ENCODE data around the gene PPL. TPM values are rescaled to one million over a fixed set of nuclear protein-coding genes. Genes with fewer than 3 reads are reported as not detected.
A peak's percentile ranks its signal among the peaks of the same experiment; 100 is the strongest.
"Not testable (repeated sequence)": the region's sequence is repeated elsewhere in the genome, so short reads cannot be mapped to it uniquely, and the experiment has no call there.

Gene PPL
- total and polyA plus RNA-seq, 7 experiments from 2014 or later: 0.15 to 0.47 TPM; not detected in 5

DNA sequence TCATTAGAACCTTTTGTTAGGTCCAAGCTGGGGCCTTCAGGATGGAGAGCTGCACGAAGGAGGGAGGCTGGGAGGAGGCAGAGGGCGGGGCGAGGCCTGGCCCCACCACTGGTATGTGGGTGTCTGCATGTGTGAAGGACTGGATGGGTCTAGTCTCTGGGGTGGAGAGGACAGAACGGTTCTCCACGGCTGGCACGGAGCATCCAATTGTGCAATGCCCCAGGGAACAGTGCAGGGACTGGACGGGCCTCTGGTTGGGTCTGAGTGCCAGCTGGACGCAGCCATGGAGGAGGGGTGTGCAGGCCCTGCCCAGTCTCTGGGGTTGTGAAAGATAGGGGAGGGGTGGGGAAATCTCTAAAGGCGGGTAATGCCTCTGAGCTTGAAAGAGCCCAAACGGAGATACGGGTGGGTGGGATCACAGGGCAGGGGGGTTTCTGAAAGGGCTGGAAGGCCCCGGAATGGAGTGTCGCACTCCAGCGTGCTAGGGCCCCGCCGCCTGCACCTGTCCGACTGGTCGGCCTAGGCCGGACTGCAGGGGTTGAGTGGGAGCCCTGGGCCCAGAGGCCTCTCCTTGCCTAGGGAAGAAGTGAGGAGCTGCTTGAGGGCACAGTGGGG is 1.6 kb downstream of the PPL start:
- intact Hi-C loops (cut with micrococcal nuclease): no loop called here
- DNase-seq (no peak), ATAC-seq (no peak)
- H3K9me3 ChIP-seq (ENCODE audit: control insufficient read depth in 2 of 3, low read length in 3 of 3): no peaks in the 10 kb centered on the region
- Mint-ChIP-seq H3K4me1 (peaks cover 4 to 10% (median 6%) of the 10 kb centered on the region in 7 donors), H3K36me3 (no peaks in the 10 kb centered on the region), H3K27me3 (peaks cover 24 to 41% (median 36%) of the 10 kb centered on the region in 5 donors), H3K9me3 (no peaks in the 10 kb centered on the region), H3K27ac (no peak overlapping the region), H3K4me3 (peak overlapping the region in 3 of 10 donors; percentile 3 to 84 (median 25))
- no peak overlapping the region for H3K4me3 ChIP-seq (ENCODE audit: low read length)
- H3K4me1 ChIP-seq (ENCODE audit: control insufficient read depth in 2 of 2, insufficient read depth in 2 of 2, low read length in 2 of 2): no peaks in the 10 kb centered on the region
- CTCF ChIA-PET: no interaction called here
- H3K27me3 ChIP-seq (ENCODE audit: control insufficient read depth in 2 of 2, insufficient read depth in 2 of 2, low read length in 2 of 2): peaks cover 0 to 8% of the 10 kb centered on the region in 2 donors
- POLR2A ChIA-PET: no interaction called here
- no peak overlapping the region for H3K27ac ChIP-seq (ENCODE audit: low read depth, low read length)
- no peaks in the 10 kb centered on the region for H3K36me3 ChIP-seq (ENCODE audit: control insufficient read depth in 2 of 3, insufficient read depth in 3 of 3, low read length in 3 of 3)

DNA sequence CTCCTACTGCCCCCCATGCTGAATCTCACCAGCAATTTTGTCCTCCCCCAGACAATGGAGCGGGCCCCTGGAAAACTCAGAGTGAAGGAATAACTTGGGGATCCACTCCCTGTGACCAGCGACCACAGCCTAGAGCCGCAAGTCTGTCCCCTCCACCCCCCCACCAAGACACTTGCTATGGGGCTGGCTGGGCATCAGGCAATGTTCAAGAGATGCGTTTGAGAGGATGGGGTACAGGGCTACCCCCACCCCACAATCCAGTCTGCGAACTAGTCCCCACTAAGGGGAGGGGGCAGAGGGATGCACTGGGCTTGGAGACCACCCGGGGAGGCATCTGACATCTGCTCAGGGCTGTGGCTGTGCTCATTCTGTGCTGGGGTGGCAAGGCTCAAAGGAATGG is 2.4 kb downstream of the PPL start:
- Histone ChIP-seq H3K27me3 (ENCODE audit: control insufficient read depth in 2 of 2, insufficient read depth in 2 of 2, low read length in 2 of 2) (peaks cover 0 to 8% of the 10 kb centered on the region in 2 donors), H3K9me3 (ENCODE audit: control insufficient read depth in 2 of 3, low read length in 3 of 3) (no peaks in the 10 kb centered on the region), H3K27ac (ENCODE audit: low read depth, low read length) (no peak overlapping the region), H3K4me3 (ENCODE audit: low read length) (no peak overlapping the region), H3K36me3 (ENCODE audit: control insufficient read depth in 2 of 3, insufficient read depth in 3 of 3, low read length in 3 of 3) (no peaks in the 10 kb centered on the region), H3K4me1 (ENCODE audit: control insufficient read depth in 2 of 2, insufficient read depth in 2 of 2, low read length in 2 of 2) (no peaks in the 10 kb centered on the region)
- ChIA-PET POLR2A (no interaction called here), CTCF (no interaction called here)
- Mint-ChIP-seq H3K9me3 (peaks cover 0 to under 1% (median 0%) of the 10 kb centered on the region in 11 donors), H3K27ac (no peak overlapping the region), H3K36me3 (no peaks in the 10 kb centered on the region), H3K27me3 (peaks cover 24 to 41% (median 36%) of the 10 kb centered on the region in 5 donors), H3K4me1 (peaks cover 4 to 10% (median 6%) of the 10 kb centered on the region in 7 donors), H3K4me3 (peak overlapping the region in 1 of 10 donors; percentile 84)
- DNase-seq: no peak
- intact Hi-C loops (cut with micrococcal nuclease): no loop called here
- no peak for ATAC-seq

DNA sequence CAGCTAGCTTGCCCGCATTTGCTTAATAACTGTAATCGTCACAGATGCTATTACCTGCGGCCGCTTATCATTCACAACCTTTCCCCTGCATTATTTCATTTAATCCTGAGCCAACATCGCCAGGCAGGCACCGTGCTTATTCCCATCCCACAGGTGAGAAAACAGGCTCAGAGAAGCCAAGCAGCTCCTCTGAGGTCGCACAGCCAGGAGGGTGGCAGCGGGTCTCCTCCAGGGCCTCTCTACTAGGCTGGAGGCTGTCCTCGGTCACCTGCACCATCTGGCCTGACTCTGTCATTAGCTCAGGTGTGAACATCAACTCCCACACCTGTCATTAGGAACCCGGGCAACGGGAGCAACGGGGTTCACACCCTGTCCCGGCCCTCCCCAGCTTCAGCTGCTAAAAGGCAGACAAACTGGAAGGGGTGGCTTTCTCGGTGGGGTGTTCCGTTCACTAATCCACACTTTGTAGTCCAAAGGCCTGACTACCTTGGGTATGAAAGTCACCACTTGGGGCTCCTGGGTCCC is 3.0 kb downstream of the PPL start:
- H3K36me3 ChIP-seq (ENCODE audit: control insufficient read depth in 2 of 3, insufficient read depth in 3 of 3, low read length in 3 of 3): no peaks in the 10 kb centered on the region
- intact Hi-C loops (cut with micrococcal nuclease): no loop called here
- H3K9me3 ChIP-seq (ENCODE audit: control insufficient read depth in 2 of 3, low read length in 3 of 3): no peaks in the 10 kb centered on the region
- H3K4me1 ChIP-seq (ENCODE audit: control insufficient read depth in 2 of 2, insufficient read depth in 2 of 2, low read length in 2 of 2): no peaks in the 10 kb centered on the region
- H3K4me3 ChIP-seq (ENCODE audit: low read length): no peak overlapping the region
- ATAC-seq (no peak), DNase-seq (no peak)
- H3K27me3 ChIP-seq (ENCODE audit: control insufficient read depth in 2 of 2, insufficient read depth in 2 of 2, low read length in 2 of 2): peaks cover 0 to 8% of the 10 kb centered on the region in 2 donors
- H3K27ac Mint-ChIP-seq: no peak overlapping the region
- H3K36me3 Mint-ChIP-seq: peaks cover 0 to 6% (median 0%) of the 10 kb centered on the region in 5 donors
- peaks cover 24 to 41% (median 36%) of the 10 kb centered on the region in 5 donors for H3K27me3 Mint-ChIP-seq
- H3K27ac ChIP-seq (ENCODE audit: low read depth, low read length): no peak overlapping the region
- peaks cover 0 to 5% (median 0%) of the 10 kb centered on the region in 11 donors for H3K9me3 Mint-ChIP-seq
- CTCF ChIA-PET: no interaction called here
- peaks cover 4 to 10% (median 6%) of the 10 kb centered on the region in 7 donors for H3K4me1 Mint-ChIP-seq
- H3K4me3 Mint-ChIP-seq: no peak overlapping the region
- POLR2A ChIA-PET: no interaction called here

DNA sequence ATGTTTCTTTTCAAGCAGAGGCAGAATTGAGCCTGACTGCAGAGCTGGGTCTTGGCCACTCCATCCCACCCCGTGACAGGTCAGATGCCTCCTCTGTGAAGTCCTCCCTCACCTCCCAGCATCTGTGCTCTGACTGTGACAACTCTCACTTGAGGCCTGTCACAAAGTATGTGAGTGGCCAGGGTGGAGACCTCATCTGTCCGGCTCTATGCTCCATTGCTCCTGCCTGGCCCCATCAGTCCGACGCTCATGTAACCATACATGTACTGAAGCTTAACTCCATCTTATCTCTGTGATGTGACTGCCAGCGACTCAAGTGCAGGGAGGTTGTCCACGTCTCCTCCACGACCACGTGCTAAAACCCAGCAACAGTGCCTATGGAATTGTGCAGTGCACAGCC is 3.5 kb downstream of the PPL start:
- ChIA-PET POLR2A (no interaction called here), CTCF (no interaction called here)
- Histone ChIP-seq H3K27ac (ENCODE audit: low read depth, low read length) (no peak overlapping the region), H3K9me3 (ENCODE audit: control insufficient read depth in 2 of 3, low read length in 3 of 3) (no peaks in the 10 kb centered on the region), H3K27me3 (ENCODE audit: control insufficient read depth in 2 of 2, insufficient read depth in 2 of 2, low read length in 2 of 2) (peaks cover 0 to 8% of the 10 kb centered on the region in 2 donors), H3K4me3 (ENCODE audit: low read length) (no peak overlapping the region), H3K4me1 (ENCODE audit: control insufficient read depth in 2 of 2, insufficient read depth in 2 of 2, low read length in 2 of 2) (no peaks in the 10 kb centered on the region), H3K36me3 (ENCODE audit: control insufficient read depth in 2 of 3, insufficient read depth in 3 of 3, low read length in 3 of 3) (no peaks in the 10 kb centered on the region)
- H3K27me3 Mint-ChIP-seq: peaks cover 24 to 39% (median 32%) of the 10 kb centered on the region in 5 donors
- peaks cover 4 to 9% (median 6%) of the 10 kb centered on the region in 7 donors for H3K4me1 Mint-ChIP-seq
- peaks cover 0 to 5% (median 0%) of the 10 kb centered on the region in 11 donors for H3K9me3 Mint-ChIP-seq
- ATAC-seq (no peak), DNase-seq (no peak)
- intact Hi-C loops (cut with micrococcal nuclease): no loop called here
- H3K4me3 Mint-ChIP-seq: no peak overlapping the region
- H3K27ac Mint-ChIP-seq: no peak overlapping the region
- peaks cover 0 to 7% (median 0%) of the 10 kb centered on the region in 5 donors for H3K36me3 Mint-ChIP-seq

DNA sequence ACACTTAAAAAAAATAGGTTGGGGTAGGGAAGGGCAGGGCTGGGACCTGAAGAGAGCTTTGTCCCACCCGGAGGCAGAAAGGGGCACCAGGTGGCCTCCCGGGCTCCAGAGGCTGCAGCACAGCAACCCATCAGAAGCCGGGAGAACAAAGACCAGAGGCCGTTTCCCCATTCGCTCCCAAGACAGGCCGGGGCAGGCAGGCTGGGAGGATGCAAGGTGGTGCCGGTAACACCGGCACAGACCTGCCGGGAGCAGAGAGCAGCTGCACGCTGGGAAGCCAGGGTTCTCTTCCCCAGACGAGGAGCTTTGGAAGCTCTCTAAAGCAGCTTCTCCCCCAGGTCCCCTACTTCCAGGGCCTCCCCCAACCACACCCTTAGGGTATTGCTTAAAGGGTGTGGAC is 5.6 kb downstream of the PPL start:
- peaks cover 0 to 2% (median 0%) of the 10 kb centered on the region in 7 donors for H3K4me1 Mint-ChIP-seq
- H3K27me3 Mint-ChIP-seq: peaks cover 12 to 24% (median 19%) of the 10 kb centered on the region in 5 donors
- Histone ChIP-seq H3K36me3 (ENCODE audit: control insufficient read depth in 2 of 3, insufficient read depth in 3 of 3, low read length in 3 of 3) (no peaks in the 10 kb centered on the region), H3K9me3 (ENCODE audit: control insufficient read depth in 2 of 3, low read length in 3 of 3) (peaks cover 0 to 12% (median 5%) of the 10 kb centered on the region in 3 experiments), H3K4me3 (ENCODE audit: low read length) (no peak overlapping the region), H3K27ac (ENCODE audit: low read depth, low read length) (no peak overlapping the region), H3K27me3 (ENCODE audit: control insufficient read depth in 2 of 2, insufficient read depth in 2 of 2, low read length in 2 of 2) (peaks cover 0 to 8% of the 10 kb centered on the region in 2 donors), H3K4me1 (ENCODE audit: control insufficient read depth in 2 of 2, insufficient read depth in 2 of 2, low read length in 2 of 2) (no peaks in the 10 kb centered on the region)
- ATAC-seq: no peak
- POLR2A ChIA-PET: no interaction called here
- H3K36me3 Mint-ChIP-seq: peaks cover 0 to 15% (median 5%) of the 10 kb centered on the region in 5 donors
- H3K27ac Mint-ChIP-seq: no peak overlapping the region
- DNase-seq: no peak
- peaks cover 5 to 15% (median 7%) of the 10 kb centered on the region in 11 donors for H3K9me3 Mint-ChIP-seq
- CTCF ChIA-PET: interaction anchor here (0.7 kb wide), 1 partner anchor 217 kb away, joined by 3 read pairs; no protein-coding TSS in a partner anchor
- intact Hi-C loops (cut with micrococcal nuclease): no loop called here
- no peak overlapping the region for H3K4me3 Mint-ChIP-seq

DNA sequence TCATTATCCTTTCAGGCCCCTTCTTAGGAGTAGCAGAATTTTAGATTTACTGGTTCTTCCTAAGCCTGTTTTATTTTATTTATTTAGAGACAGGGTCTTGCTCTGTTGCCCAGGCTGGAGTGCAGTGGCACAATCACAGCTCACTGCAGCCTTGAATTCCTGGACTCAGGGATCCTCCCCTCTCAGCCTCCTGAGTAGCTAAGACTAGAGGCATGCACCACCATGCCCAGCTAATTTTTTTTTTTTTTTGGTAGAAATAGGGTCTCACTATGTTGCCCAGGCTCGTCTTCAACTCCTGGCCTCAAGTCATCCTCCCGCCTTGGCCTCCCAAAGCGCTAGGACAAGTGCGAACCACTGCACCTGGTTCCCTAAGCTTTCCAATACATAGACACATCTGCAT is 7.3 kb downstream of the PPL start:
- POLR2A ChIA-PET: not testable (repeated sequence)

More for the DNA sequence above, 7.3 kb downstream of the PPL start:
- H3K4me1 Mint-ChIP-seq; H3K27ac ChIP-seq (ENCODE audit: low read depth, low read length); intact Hi-C loops (cut with micrococcal nuclease); DNase-seq; ATAC-seq; H3K36me3 ChIP-seq (ENCODE audit: control insufficient read depth in 2 of 3, insufficient read depth in 3 of 3, low read length in 3 of 3); H3K4me3 Mint-ChIP-seq; H3K27me3 ChIP-seq (ENCODE audit: control insufficient read depth in 2 of 2, insufficient read depth in 2 of 2, low read length in 2 of 2); H3K27ac Mint-ChIP-seq; H3K4me1 ChIP-seq (ENCODE audit: control insufficient read depth in 2 of 2, insufficient read depth in 2 of 2, low read length in 2 of 2); H3K4me3 ChIP-seq (ENCODE audit: low read length); CTCF ChIA-PET: not testable (repeated sequence)
- peaks cover 2 to 14% (median 10%) of the 10 kb centered on the region in 5 donors for H3K27me3 Mint-ChIP-seq
- peaks cover 0 to 19% (median 5%) of the 10 kb centered on the region in 5 donors for H3K36me3 Mint-ChIP-seq
- peaks cover 0 to 19% (median 5%) of the 10 kb centered on the region in 3 experiments for H3K9me3 ChIP-seq (ENCODE audit: control insufficient read depth in 2 of 3, low read length in 3 of 3)
- H3K9me3 Mint-ChIP-seq: peaks cover 5 to 24% (median 13%) of the 10 kb centered on the region in 11 donors
